GM21529 (cell line): Measurements from ENCODE around the gene GM2A.
"Not testable (repeated sequence)": the region's sequence is repeated elsewhere in the genome, so short reads cannot be mapped to it uniquely, and the experiment has no call there.

Experiments
- ATAC-seq: cut with Tn5 transposase; IDR thresholded peaks from one replicate; pipeline ENCODE4 v1.9.1; 2021; ENCODE audit not compliant: unreplicated experiment

Gene GM2A

DNA sequence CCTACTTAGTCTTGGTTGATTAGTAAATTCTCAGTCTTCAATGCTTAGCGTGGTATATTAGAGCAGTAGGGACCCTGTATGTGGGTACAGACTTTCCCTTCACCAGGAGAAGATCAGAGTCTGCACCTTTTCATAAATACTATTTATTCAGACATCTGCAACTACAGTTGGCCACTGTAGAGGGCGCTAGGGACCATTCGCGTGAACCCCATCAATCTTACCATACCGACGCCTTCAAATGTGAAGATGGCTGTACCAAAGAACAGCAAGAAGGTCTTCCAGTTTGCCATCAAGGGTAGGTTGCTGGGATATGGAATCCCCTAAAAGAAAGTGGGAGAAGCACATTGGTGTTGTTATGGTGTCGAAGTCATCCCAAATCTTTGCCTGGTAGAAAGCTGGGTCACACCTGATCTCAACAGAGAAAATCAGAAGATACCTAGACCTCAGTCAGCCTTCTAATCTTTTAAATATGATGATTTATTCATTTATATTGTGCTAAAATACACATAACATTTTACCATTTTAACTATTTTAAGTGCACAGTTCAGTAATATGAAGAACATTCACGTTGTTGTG, 31.5 kb downstream of the GM2A start:
- ATAC-seq, result no peak

DNA sequence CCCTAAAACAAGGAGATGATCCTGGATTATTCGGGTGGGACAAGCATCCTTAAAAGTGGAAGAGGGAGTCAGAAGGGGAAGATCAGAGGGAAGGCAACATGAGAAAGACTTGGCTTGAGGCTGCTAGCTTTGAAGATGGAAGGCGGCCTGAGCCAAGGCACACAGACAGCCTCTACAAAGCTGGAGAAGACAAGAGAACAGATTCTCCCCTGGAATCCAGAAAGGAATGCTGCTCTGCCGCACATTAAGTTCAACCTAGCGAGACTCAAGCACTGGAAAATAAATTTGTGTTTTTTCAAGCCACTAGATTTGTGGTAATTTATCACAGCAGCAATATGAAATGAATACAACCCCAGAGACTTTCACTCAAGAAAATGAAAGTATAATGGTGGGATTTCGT, 32.7 kb downstream of the GM2A start:
- no peak for ATAC-seq

DNA sequence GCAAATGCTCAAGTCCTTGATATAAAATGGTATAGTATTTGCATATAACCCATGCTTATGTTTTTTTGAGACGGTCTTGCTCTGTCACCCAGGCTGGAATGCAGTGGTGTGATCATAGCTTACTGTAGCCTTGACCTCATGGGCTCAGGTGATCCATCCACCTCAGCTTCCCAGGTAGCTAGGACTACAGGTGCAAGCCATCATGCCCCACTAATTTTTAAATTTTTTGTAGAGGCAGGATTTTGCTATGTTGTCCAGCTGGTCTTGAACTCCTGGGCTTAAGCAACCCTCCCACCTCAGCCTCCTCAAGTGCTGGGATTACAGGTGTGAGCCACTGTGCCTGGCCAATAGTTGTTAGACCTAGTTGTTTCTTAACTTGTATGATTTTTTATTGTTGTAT, 33.3 kb downstream of the GM2A start:
- no peak for ATAC-seq

DNA sequence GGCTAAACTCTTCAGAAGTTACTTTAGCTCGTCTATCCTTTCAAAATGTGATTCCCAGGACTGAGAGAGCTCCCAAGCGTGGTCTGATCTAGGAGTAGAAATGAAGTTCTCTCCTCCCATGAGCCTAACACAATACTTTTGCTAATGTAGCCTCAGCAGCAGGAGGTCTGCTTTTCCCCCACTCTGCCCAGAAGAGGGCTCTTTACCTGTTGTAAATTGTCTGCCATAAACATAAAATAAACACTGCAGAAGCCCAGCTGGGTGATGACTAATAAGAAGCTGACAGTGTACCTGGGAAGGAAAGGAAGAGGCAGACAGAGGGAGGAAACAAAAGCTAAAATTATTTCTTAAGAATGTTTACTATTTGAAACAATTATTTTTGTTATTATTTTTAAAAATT, 35.2 kb downstream of the GM2A start:
- peak; percentile 73 for ATAC-seq

DNA sequence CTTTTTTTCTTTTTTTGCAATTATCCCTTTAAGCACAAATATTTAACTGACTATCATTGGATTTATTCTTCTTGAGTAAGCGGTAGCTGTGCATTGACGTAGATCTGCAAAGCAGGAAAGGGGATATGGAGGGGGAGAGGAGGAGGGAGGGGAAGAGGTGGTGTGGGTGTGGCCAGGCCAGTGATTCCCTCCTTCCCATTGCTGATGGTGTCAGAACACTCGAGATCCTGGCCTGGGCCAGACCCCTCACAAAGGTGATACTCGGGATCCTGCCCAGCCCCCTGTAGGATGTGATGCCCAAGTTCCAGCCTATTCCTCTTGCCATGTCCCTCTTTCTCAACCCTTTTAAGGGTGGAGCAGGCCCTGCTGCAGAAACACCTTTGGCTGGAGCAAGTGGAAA, 40.6 kb downstream of the GM2A start:
- ATAC-seq, result no peak

DNA sequence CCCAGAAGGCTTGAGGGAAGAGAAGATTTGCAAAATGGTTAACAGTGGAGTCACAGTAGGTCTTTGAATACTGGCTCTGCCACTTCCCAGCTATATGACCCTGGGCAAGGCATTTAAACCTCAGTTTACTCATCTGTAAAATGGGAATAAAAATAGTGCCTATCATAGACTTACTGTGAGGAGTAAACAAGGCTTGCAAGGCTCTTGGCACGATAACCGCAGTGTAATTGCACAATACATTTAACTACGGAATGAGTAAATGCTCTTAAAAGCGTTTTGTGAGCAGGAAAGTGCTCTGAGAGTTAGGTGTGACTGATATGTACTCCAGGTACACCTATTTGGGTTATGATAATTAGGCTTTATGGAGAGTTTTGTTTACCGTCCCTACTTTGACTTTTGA, 42.2 kb downstream of the GM2A start:
- no peak for ATAC-seq

DNA sequence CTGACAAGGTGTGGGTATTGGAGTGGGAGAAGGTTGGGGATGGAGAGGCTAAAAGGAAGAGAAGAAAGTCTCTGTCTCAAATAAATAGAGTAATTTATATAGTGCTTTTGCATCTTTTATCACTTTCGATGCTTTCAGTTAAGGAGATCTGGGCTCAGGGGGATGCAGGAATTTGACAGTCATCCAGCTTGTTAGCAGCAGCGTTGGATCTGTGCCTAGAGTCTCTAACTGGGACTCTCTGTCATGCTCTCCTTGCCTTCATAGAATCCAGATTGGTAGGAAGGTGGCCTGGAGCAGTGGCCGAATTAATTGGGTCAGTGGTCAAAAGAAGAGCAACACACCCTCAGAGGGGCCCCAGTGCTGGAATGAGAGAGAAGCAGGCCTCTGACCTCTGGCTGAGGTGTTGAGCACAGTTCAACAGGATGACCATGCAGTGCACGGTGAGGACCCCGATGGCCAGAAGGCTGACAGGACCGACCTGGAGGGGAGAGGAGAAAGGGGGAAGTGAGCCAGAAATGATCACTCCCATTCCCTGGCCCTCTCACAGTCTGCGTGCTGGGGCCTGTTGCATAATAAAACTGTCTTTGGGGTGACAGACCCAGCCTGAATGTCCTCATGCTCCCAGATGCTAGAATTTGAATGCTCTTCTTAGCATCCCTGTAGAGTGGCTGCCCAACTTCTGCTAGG, 42.9 kb downstream of the GM2A start:
- ATAC-seq, result no peak

DNA sequence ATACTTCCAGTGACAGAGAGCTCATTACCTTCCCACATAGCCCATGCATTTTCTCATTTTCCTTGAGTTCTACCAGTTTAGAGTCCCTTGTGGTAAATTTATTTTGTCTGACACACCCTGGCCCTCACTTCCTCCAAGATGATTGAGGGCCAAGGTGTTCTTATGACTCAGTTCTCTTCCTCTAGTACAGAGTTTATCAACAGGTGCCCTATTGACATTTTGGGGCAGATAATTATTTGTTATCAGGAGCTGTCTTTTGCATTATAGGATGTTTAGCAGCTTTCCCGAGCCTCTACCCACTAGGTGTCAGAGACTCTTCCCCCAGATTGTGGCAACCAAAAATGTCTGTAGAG, 43.5 kb downstream of the GM2A start:
- ATAC-seq, result no peak

DNA sequence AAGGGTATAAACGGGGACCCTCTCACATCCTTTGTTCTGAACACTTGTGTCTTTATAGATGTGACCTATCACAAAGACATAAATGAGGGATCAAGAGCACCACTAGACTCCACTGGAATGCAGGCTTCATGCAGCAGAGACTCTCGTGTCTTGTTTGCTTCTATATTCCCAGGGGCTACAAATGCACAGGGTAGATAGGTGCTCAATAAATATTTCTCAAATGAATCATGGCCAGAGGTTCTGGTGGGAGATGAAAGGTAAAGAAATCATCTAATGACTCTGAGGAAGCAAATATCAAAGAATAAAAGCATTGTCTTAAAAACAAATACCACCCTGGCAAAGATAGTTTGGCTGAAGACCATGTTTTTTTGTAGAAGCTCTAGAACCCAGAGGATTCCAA, 44.0 kb downstream of the GM2A start:
- no peak for ATAC-seq

DNA sequence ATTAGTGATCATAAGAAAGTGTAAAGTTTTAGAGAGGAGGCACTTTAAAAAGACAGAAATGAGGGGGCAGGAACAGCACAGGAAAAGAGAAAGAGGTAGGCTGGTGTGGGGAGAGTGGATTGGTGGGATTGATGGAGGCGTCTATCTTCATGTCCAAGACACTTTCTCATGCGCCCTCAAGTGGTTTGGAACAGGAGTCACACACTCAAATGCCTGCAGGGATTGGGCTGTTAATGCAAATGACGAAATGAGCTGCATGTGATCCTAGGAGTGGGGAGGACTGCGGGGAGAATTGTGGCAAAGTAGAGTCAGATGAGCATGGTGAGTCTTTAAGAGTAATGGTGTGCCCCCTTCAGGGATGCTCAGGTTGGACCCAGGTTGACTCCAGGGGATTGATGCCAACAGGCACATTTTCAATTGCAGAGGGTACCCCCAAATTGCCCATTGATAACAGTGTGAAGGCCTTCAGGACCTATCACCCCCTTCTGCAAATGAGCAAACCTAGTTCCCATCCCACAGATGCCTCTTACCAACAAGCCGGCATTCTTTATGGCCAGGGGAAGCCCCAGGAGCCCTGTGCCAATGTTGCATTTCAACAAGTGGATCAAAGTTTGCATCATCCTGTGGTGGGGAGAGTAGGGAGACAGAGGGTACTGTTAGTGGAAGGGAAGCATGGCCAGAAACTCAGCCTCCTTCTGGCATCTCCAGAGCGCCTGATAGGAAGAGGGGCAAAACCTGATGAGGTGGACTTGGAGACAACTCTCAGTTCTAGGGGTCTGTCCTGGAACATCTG, 45.3 kb downstream of the GM2A start:
- no peak for ATAC-seq

DNA sequence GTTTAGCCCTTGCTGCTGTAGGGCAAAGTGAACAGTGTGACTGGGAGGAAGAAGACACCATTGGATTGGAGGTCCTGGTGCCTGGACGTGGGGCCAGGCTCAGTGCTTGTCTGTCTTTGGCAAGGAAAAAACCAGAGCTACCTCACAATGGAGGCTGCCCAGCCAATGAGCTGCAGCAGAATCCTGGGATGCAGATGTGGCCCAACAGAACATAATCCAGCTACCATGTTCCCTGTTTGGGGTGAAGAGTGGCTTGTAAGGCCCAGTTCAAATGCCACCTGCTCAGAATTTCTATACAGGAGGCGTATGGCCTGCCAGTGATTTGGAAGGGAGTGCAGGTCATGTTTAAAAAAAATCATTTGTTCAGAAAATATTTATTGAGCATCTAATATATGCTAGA, 50.7 kb downstream of the GM2A start, which contains the start of gene SLC36A3:
Gene SLC36A3 (minus strand): TSS at position 101 of the 400 bp plus-strand sequence. CDS start 412 bp downstream, outside the sequence.
- no peak for ATAC-seq

DNA sequence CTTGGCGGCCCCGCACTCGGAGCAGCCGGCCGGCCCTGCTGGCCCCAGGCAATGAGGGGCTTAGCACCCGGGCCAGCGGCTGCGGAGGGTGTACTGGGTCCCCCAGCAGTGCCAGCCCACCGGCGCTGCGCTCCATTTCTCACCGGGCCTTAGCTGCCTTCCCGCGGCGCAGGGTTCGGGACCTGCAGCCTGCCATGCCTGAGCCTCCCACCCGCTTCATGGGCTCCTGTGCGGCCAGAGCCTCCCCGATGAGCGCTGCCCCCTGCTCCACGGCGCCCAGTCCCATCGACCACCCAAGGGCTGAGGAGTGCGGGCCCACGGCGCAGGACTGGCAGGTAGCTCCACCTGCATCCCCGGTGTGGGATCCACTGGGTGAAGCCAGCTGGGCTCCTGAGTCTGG, 56.3 kb downstream of the GM2A start:
- ATAC-seq, result not testable (repeated sequence)

DNA sequence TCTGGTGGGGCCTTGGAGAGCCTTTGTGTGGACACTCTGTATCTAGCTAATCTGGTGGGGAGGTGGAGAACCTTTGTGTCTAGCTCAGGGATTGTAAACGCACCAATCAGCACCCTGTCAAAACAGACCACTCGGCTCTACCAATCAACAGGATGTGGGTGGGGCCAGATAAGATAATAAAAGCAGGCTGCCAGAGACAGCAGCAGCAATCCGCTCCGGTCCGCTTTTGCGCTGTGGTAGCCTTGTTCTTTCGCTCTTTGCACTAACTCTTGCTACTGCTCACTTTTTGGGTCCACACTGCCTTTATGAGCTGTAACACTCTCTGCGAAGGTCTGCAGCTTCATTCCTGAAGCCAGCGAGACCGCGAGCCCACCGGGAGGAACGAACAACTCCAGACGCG, 56.8 kb downstream of the GM2A start:
- not testable (repeated sequence) for ATAC-seq

DNA sequence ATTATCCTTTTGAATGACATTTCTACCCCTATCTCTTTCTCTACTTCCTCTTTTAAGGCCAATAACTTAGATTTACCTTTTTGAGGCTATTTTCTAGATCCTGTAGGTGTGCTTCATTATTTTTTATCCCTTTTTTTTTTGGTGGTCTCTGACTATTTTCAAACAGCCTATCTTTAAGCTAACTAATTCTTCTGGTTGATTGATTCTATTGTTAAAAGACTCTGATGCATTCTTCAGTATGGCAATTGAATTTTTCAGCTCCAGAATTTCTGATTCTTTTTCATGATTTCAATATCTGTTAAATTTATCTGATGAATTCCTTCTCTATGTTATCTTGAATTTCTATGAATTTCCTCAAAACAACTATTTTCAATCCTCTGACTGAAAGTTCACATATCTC, 57.9 kb downstream of the GM2A start:
- ATAC-seq, result no peak

DNA sequence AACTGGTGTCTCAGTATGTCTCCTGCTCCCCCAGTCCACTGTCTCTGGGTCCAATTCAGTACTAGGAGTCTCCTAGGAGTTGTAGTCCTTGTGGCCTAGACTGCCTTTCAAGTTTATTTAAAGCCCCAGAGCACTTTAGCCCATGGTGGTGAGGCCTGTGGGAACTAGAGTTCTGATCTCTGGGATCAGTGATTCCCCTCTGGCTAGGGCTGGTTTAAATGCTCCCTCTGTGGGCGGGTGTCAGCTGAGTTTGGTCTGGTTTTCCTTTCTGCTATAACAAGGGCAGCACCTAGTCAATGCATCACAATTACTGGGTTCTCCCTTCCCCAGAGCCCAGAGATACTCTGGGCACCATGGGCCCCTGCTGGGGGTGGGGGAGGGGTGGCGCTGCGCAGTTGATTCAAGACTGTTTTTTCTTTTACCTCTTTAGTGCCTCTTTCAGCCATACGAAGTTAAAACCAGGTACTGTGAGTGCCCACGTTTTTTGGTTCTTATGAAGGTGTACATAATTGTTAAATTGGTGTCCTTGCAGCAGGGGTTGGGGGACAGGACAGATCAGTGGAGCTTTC, 59.9 kb downstream of the GM2A start:
- no peak for ATAC-seq

DNA sequence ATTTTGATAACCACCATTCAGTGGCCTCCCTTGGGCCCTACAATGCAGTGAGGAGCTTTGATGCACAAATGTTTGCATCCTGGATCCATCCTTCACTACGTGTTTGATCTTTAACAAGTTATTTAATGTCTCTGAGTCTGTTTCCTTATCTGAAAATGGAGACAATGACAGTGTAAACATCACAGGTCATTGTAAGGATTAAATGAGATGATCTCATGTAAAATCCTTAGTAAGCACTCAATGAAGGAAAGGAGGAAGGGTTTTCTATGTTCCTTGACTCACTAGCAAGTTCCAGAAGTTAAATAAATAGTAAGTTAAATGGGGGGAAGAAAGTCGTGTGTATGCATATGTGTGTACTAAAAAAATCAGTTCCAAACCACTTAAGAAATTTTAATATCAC, 60.4 kb downstream of the GM2A start:
- no peak for ATAC-seq

DNA sequence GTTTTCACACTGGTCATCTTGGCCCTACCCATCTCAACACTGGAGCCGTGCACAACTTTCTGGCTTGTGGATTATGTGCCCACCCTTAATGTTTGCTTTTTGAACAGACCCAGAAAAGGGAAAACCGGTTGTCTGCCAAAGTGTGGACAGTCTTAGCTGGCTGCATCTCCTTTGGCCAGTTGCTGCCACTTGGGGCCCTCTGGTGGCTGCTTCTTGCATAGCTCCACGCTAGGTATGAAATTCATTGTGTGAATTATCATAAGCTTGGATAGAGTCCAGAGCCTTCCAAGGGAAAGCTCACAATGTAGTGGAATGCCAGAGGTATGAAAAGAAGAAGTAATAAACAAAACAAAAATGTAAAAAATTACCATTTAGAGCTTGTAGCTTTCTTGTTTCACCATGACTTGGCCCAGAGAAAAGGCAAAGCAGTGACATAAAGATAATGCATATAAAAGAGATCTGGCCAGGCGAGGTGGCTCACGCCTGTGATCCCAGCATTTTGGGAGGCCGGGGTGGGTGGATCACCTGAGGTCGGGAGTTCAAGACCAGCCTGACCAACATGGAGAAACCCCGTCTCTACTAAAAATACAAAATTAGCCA, 63.1 kb downstream of the GM2A start:
- peak; percentile 78 for ATAC-seq

DNA sequence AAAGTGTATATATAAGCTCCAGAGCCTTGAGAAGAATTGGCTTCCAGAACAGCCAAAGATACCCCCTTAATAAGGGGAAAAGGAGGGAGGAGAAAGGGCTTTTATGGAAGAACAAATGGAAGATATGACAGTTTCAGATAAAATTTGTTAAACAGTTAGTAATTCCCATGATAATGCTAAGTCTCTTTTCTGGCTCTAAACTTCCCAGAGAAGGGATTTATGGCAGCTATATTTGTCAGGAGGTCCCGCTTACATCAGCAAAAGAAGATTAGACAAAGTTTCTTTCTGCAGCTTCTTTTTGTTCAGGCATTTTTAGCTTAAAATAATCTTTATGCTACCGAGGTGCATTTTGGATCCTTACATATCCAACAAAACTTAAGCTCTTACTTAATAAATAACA, 64.9 kb downstream of the GM2A start:
- ATAC-seq, result no peak

DNA sequence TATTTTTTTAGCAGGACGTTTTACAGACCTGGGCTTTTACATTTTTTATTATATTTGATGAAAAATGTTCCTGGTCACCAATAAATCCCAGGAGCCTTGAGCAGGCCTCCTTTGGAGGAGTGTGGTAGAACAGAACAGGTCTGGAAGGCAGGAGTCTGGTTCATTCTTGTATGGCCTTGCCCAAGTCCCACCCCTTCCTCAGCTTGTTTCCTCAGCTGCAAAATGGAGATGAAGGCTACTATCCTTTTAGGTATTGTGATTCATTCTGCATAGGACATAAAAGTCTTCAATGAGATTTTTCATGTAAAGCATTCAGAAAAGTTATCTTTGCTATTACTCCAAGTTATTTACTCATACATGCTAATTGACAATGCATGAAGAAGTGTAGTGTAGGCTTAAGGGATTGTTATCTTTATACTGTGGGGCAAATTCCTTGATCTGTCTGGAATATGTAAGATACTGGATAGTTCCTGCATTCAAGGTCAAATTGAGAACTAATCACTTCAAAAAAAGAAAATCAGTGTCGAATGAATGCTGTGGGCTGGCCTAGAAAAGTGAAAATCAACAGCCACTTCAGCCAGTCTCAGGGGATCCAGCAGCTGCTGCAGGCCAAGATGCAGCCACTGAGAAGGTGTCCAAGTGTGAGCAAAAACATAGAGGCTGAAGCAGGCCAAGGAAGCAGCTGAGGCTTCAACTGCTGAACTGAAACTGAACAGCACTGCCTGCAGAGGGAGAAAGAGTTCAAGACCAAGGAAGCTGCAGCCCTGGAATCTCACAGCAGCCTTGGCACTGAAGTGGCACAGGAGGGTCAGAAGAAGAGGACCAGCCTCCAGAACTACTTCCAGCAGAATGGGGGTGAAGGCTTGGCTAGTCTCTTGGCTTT, 66.1 kb downstream of the GM2A start:
- peak; percentile 82 for ATAC-seq
